GM21360 (cell line): Measurements from ENCODE around the gene SEC23A.
"Not testable (repeated sequence)": the region's sequence is repeated elsewhere in the genome, so short reads cannot be mapped to it uniquely, and the experiment has no call there.

Source experiments
- ATAC-seq: cut with Tn5 transposase; IDR thresholded peaks from one replicate; pipeline ENCODE4 v1.9.1; 2021; ENCODE audit warnings: mild to moderate bottlenecking, moderate library complexity; ENCODE audit not compliant: unreplicated experiment

Gene SEC23A

DNA sequence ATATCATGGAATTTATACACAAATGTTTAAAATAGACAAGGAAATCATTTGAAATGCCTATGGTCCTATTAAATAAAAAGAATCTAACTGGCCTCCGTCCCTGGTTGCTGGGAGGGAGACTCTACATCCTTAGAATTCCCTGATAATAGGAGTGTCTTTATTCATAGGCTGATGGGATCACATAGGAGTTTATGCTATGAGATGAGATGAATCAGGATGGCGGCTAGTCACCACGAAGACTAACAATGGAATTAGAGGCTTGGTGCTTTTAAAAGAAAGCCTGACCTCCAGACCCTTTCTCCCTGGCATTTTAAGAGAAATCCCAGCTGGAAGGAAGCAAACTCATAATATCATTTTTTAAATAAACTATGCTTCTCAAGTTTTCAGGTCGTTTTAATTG lies 69.7 kb downstream of the SEC23A start:
- no peak for ATAC-seq

DNA sequence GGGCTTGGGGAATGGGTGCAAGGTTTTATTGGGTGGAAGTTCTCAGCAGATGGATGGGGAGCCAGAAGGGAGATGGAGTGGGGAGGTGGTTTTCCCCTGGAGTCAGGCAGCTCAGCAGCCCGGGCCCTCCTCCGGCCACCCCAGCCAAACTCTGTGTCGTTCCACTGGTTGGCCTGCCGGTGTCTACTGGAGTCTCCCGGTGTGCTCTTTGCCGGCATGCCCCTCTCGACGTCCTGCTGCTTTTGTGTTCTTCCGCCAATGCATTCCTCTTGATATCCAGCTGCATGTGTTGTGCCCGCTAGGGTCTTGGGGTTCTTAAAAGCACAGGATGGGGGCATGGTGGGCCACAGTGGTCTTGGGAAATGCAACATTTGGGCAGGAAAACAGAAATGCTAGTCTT lies 72.8 kb downstream of the SEC23A start:
- no peak for ATAC-seq

DNA sequence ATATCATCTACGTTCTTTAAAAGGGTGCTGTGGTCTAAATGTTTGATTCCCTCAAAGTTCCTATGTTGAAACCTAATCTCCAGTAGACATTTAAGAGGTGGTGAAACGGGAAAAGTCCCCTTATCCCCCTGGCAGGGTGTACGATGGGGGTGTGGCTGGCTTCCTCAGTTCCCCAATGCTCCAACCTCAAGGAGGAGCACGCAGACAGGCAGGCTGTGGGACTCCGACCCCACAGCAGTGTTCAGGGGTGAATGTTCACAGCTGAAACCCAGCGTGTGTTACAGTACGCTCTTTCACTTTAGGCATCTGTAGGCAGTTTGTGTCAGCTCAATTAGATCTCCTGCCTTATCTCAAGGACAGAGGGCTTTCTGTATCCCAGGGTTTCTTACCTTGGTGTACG lies 73.2 kb downstream of the SEC23A start:
- ATAC-seq: no peak

DNA sequence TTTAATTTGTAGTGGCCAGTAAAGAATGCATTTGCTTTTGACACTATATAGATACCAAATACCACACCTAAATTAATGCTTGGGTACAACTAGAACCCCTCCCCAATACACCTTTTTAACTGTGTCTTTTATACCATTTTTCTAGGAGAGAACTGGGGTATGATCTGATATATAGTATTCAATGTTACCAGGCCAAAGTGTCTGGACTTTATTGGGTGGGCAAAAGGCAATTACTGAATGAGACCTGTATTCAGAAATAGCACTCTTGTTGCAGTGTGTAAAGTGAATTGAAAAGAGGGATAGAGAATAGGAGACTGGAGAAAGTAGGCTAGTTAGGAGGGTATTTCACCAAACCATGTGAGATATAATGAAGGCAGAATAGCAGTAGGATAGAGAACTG lies 74.4 kb downstream of the SEC23A start:
- ATAC-seq: no peak

- ATAC-seq: no peak
Observed at GRCh38 chr14:39025810-39026627, 77.0 kb downstream of the SEC23A start.

DNA sequence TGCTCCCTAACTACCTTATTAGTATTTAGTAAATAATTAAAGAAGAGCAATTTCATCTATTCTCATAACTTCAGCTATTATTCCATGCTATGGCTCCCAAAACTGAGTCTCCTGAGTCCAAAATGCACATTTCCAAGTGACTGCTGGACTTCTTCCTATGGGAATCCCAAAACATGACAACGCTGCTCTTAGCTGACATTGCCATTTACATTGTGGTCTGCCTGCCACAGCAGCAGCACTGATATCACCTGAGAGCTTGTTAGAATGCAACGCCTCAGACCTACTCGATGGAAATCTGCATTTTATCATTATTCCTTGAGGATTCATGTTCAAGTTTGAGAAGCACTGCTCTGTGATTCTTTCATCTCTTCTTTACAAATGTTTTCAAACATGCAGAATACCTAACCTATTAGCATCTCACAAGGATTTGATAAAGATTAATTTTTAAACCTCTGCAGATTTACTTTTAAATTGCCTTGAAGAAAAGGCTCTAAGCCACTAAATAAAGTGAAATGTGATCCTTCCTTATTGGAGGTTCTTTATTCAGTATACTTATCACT lies 77.7 kb downstream of the SEC23A start:
- no peak for ATAC-seq

- no peak for ATAC-seq
Observed at GRCh38 chr14:39023939-39024871, 78.8 kb downstream of the SEC23A start.

GRCh38 chr14:39017096-39018016 lies 85.7 kb downstream of the SEC23A start:
- ATAC-seq: not testable (repeated sequence)

DNA sequence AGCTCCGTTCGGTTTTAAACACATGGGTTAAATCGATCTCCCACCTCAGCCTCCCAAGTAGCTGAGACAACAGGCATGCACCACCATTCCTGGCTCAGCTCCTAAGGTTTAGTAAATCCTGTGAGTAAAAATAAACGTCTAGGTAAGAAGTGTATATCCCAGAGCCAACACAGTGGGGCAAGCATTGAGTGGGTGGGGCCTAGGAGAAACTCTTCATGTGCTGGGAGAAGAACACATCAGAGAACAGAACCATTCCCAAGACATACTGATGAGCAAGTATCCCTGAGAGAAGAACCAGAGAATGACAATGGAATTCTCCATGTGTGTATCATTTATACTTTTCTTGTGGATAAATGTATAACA lies 86.3 kb downstream of the SEC23A start:
- ATAC-seq: no peak

GRCh38 chr14:39015964-39016577 lies 87.0 kb downstream of the SEC23A start:
- no peak for ATAC-seq

DNA sequence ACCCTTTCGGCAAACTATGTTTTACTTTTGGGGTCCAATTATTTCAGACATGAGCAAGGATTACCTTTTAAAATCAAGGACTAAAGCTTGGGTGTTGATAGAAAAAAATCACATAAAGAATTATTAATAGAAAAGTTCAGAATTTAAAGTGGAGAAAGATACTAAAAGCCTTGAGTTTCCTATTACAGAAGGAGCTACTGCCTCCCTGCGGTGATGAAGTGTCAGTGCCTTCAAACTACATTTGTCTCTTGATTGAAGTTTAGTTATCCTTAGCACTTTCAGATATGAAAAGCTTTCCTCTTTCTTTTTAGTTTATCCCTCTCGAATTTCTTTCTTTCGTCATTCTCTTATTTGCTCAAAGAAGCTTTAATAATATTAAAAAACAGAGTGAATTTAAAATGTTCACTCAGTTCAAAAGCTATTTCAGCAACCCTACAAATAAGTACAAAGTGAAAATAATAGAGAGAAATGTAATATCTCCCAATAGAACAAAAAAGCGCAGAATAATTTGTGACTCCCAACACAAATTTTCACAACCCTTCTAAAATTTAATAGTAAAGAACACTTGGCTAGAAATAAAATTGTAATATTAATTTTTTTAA lies 87.6 kb downstream of the SEC23A start:
- ATAC-seq: peak; percentile 92

DNA sequence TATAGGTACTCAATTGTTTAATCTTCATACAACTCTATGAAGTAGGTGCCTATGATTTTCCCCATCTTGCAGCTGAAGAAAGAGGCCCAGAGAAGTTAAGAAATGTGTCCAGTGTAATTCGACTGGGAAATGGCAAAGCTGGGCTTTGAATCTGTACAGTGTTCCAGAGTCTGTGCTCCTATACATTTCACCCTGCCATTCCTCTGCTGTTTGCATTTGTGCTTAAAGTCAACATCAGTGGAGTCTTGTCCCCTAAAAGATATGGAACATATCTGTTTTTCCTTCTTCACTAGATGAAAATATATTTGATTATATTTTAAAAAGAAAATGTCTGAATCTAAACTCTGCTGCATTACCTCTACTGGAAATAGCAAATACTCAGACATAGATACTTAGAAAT lies 88.6 kb downstream of the SEC23A start:
- ATAC-seq: no peak

- ATAC-seq: not testable (repeated sequence)
Observed at GRCh38 chr14:39008965-39009364, 94.1 kb downstream of the SEC23A start.

DNA sequence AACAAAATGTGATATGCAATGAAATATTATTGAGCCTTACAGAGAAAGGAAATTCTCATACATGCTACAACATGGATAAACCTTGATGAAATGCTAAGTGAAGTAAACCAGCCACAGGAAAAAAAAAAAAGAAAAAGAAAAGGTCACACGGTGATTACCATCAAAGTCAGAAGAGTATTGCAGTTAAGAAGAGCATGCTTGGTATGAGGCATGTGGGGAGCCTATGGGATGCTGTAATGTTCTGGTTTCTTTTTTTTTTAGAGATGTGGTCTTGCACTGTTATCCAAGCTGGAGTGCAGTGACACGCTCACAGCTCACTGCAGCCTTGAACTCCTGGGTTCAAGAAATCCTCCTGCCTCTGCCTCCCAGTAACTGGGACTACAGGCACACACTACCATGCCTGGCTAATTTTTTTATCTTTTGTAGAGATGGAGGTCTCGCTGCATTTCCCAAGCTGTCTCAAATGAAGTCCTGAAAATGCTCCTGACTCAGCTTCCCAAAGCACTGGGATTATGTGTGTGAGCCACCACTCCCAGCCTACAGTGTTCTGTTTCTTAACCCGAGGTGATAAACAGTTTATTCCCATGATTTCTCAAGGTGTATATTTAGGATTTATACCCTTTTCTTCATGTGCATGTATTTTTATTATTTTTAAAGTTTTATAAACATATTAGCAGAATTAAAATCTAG lies 96.2 kb downstream of the SEC23A start:
- no peak for ATAC-seq

GRCh38 chr14:39005044-39005880 lies 97.8 kb downstream of the SEC23A start:
- ATAC-seq: no peak

- no peak for ATAC-seq
Observed at GRCh38 chr14:38999949-39000348, 103.1 kb downstream of the SEC23A start.

GRCh38 chr14:38994731-38995130 lies 108.3 kb downstream of the SEC23A start:
- ATAC-seq: no peak

- no peak for ATAC-seq
Observed at GRCh38 chr14:38993981-38994380, 109.1 kb downstream of the SEC23A start.
